WTC11 (cell line): ENCODE results near the gene LYSMD1. TPM values are rescaled to one million over a fixed set of nuclear protein-coding genes. Genes with fewer than 3 reads are reported as not detected.

ENCODE experiments used
- ATAC-seq: fragments of 200-7000 bp; cut with Tn5 transposase; 2 replicates; pipeline ENCODE4 v1.10.0; 2021; ENCODE audit warnings: mild to moderate bottlenecking, moderate library complexity
- CTCF ChIA-PET: fragments of 300-600 bp; sonication (Branson Sonifier 250); formaldehyde crosslinking; loops from one replicate; lab custom pipeline; 2021; ENCODE audit warnings: antibody characterized with exemption; lab: Charles Lee
- POLR2A ChIA-PET: fragments of 350-600 bp; sonication (Branson Sonifier 250); formaldehyde crosslinking; loops from one replicate; lab custom pipeline; 2021; ENCODE audit warnings: antibody characterized with exemption; lab: Charles Lee
- DNase-seq: peaks from one replicate; pipeline ENCODE4 v3.0.0; 2021; ENCODE audit warnings: low spot score
- H3K27ac Mint-ChIP-seq: 2 replicates; pipeline ENCODE4 v1.8.0; 2021; ENCODE audit warnings: mixed read lengths
- H3K27me3 Mint-ChIP-seq: 2 replicates; pipeline ENCODE4 v1.8.0; 2021; ENCODE audit warnings: low read depth, mild to moderate bottlenecking, moderate library complexity, mixed read lengths
- H3K36me3 Mint-ChIP-seq: 2 replicates; pipeline ENCODE4 v1.8.0; 2021; ENCODE audit warnings: mixed read lengths
- H3K4me1 Mint-ChIP-seq: 2 replicates; pipeline ENCODE4 v1.8.0; 2022; ENCODE audit warnings: mixed read lengths
- H3K4me3 Mint-ChIP-seq: 2 replicates; pipeline ENCODE4 v1.8.0; 2021; ENCODE audit warnings: mild to moderate bottlenecking, moderate library complexity, mixed read lengths
- H3K9me3 Mint-ChIP-seq: 2 replicates; pipeline ENCODE4 v1.8.0; 2021; ENCODE audit warnings: mixed read lengths
- CREM ChIP-seq: sonication (generic); formaldehyde crosslinking; IDR thresholded peaks from 2 replicates; pipeline ENCODE4 v1.8.1; 2022; ENCODE audit warnings: mild to moderate bottlenecking, missing genetic modification reagents, moderate library complexity
- ELF4 ChIP-seq: sonication (generic); formaldehyde crosslinking; IDR thresholded peaks from 2 replicates; pipeline ENCODE4 v1.8.1; 2022; ENCODE audit warnings: low read depth, mild to moderate bottlenecking, moderate library complexity, missing genetic modification reagents
- ESRRA ChIP-seq: sonication (generic); formaldehyde crosslinking; IDR thresholded peaks from 2 replicates; pipeline ENCODE4 v1.8.1; 2022; ENCODE audit warnings: mild to moderate bottlenecking, missing genetic modification reagents, borderline replicate concordance
- ETV6 ChIP-seq: sonication (generic); formaldehyde crosslinking; IDR thresholded peaks from 2 replicates; pipeline ENCODE4 v1.8.1; 2022; ENCODE audit warnings: mild to moderate bottlenecking, missing genetic modification reagents
- FOXK1 ChIP-seq: sonication (generic); formaldehyde crosslinking; IDR thresholded peaks from 2 replicates; pipeline ENCODE4 v1.8.0; 2022; ENCODE audit warnings: mild to moderate bottlenecking, moderate library complexity, missing genetic modification reagents
- GABPB1 ChIP-seq: sonication (generic); formaldehyde crosslinking; IDR thresholded peaks from 2 replicates; pipeline ENCODE4 v1.8.1; 2023; ENCODE audit warnings: mild to moderate bottlenecking, missing genetic modification reagents
- JAZF1 ChIP-seq: fragments of 250-450 bp; sonication (Bioruptor Pico); IDR thresholded peaks from 2 replicates; pipeline ENCODE4 v1.9.0; 2021; ENCODE audit warnings: moderate library complexity, mild to moderate bottlenecking, inconsistent platforms
- KAT7 ChIP-seq: sonication (generic); formaldehyde crosslinking; IDR thresholded peaks from 2 replicates; pipeline ENCODE4 v1.8.1; 2023; ENCODE audit warnings: missing genetic modification reagents, mild to moderate bottlenecking, borderline replicate concordance
- MXD4 ChIP-seq: fragments of 250-450 bp; sonication (Bioruptor Pico); IDR thresholded peaks from 2 replicates; pipeline ENCODE4 v1.8.0; 2021; ENCODE audit warnings: mild to moderate bottlenecking, moderate library complexity, borderline replicate concordance
- MYBL2 ChIP-seq: sonication (generic); formaldehyde crosslinking; IDR thresholded peaks from 2 replicates; pipeline ENCODE4 v1.8.1; 2023; ENCODE audit warnings: mild to moderate bottlenecking, moderate library complexity, missing genetic modification reagents
- NFE2L1 ChIP-seq: sonication (generic); formaldehyde crosslinking; IDR thresholded peaks from 2 replicates; pipeline ENCODE4 v1.8.1; 2023; ENCODE audit warnings: missing genetic modification reagents
- NR1H2 ChIP-seq: sonication (generic); formaldehyde crosslinking; IDR thresholded peaks from 2 replicates; pipeline ENCODE4 v1.9.0; 2021; ENCODE audit warnings: mild to moderate bottlenecking, moderate library complexity, missing genetic modification reagents
- NR2C2 ChIP-seq: sonication (generic); formaldehyde crosslinking; IDR thresholded peaks from 2 replicates; pipeline ENCODE4 v1.8.0; 2022; ENCODE audit warnings: mild to moderate bottlenecking, missing genetic modification reagents
- NR3C1 ChIP-seq: sonication (generic); formaldehyde crosslinking; conservative IDR thresholded peaks from 2 replicates; pipeline ENCODE4 v1.8.1; 2023; ENCODE audit warnings: low read depth, mild to moderate bottlenecking, missing genetic modification reagents
- RELA ChIP-seq: sonication (generic); formaldehyde crosslinking; IDR thresholded peaks from 2 replicates; pipeline ENCODE4 v1.8.1; 2022; ENCODE audit warnings: missing genetic modification reagents, mild to moderate bottlenecking, borderline replicate concordance
- RORB ChIP-seq: fragments of 250-450 bp; sonication (Bioruptor Pico); IDR thresholded peaks from 2 replicates; pipeline ENCODE4 v1.9.0; 2021; ENCODE audit warnings: mild to moderate bottlenecking
- SOX15 ChIP-seq: fragments of 250-450 bp; sonication (Bioruptor Pico); IDR thresholded peaks from 2 replicates; pipeline ENCODE4 v1.9.0; 2021; ENCODE audit warnings: mild to moderate bottlenecking
- TCF7 ChIP-seq: sonication (generic); formaldehyde crosslinking; IDR thresholded peaks from 2 replicates; pipeline ENCODE4 v1.8.0; 2022; ENCODE audit warnings: mild to moderate bottlenecking, low read depth, missing genetic modification reagents, moderate library complexity
- TEAD1 ChIP-seq: sonication (generic); formaldehyde crosslinking; IDR thresholded peaks from 2 replicates; pipeline ENCODE4 v1.8.0; 2022; ENCODE audit warnings: mild to moderate bottlenecking, missing genetic modification reagents
- ZBTB21 ChIP-seq: sonication (generic); formaldehyde crosslinking; IDR thresholded peaks from 2 replicates; pipeline ENCODE4 v1.8.1; 2023; ENCODE audit warnings: mild to moderate bottlenecking, missing genetic modification reagents, borderline replicate concordance
- ZNF138 ChIP-seq: sonication (generic); formaldehyde crosslinking; conservative IDR thresholded peaks from 2 replicates; pipeline ENCODE4 v1.8.1; 2022; ENCODE audit warnings: mild to moderate bottlenecking, moderate library complexity, missing genetic modification reagents
- ZNF263 ChIP-seq: sonication (generic); formaldehyde crosslinking; IDR thresholded peaks from 2 replicates; pipeline ENCODE4 v1.8.1; 2022; ENCODE audit warnings: low read depth, mild to moderate bottlenecking, moderate library complexity, missing genetic modification reagents
- total RNA-seq: library from RNA; stranded (reverse); gene quantifications from 3 replicates; pipeline ENCODE4 v1.2.3, GENCODE V29; 2021
- TF ChIP-seq, protein P1 (sequence below): sonication (generic); formaldehyde crosslinking; IDR thresholded peaks from 2 replicates; pipeline ENCODE4 v1.8.1; 2023; ENCODE audit warnings: mild to moderate bottlenecking, missing genetic modification reagents
- TF ChIP-seq, protein P2 (sequence below): fragments of 250-450 bp; sonication (Bioruptor Pico); IDR thresholded peaks from 2 replicates; pipeline ENCODE4 v1.9.0; 2021; ENCODE audit warnings: moderate library complexity, mild to moderate bottlenecking, inconsistent platforms, borderline replicate concordance
- TF ChIP-seq, protein P3 (sequence below): sonication (generic); formaldehyde crosslinking; IDR thresholded peaks from 2 replicates; pipeline ENCODE4 v1.8.0; 2022; ENCODE audit warnings: mild to moderate bottlenecking, missing genetic modification reagents
- TF ChIP-seq, protein P4 (sequence below): sonication (generic); formaldehyde crosslinking; IDR thresholded peaks from 2 replicates; pipeline ENCODE4 v1.8.1; 2022; ENCODE audit warnings: mild to moderate bottlenecking, moderate library complexity, missing genetic modification reagents

Gene LYSMD1
- total RNA-seq, 1 experiment from 2014 or later = 7.8 TPM

DNA sequence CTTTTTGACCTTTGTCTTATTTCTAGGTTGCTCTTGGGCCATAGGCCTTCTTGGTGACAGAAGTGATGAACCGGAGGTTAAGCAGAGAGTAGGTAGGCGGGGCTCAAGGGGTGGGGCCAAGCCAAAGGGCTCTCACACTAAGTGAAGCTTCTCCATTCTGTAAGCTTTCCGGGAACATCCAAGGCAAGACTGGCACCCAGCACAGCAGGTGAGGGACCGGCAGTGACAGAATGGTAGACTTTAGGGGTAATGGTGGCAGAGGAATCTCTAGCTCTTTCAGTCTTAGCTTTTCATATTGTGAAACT is 9.2 kb downstream of the LYSMD1 start, which contains the start of gene TNFAIP8L2:
Gene TNFAIP8L2 (plus strand): TSS at position 135 of the 305 bp plus-strand sequence. CDS start 2,049 bp downstream, outside the sequence.
- ATAC-seq = peak; percentile 76
- peaks cover 8% of the 10 kb centered on the region for H3K4me1 Mint-ChIP-seq
- CTCF ChIA-PET = interaction anchor here (0.5 to 6.9 kb wide), 20 partner anchors 9 to 161 kb away, joined by 3 to 167 read pairs (median 5); partner anchors contain the start of genes C1orf56, CDC42SE1, LYSMD1 and MLLT11

DNA sequence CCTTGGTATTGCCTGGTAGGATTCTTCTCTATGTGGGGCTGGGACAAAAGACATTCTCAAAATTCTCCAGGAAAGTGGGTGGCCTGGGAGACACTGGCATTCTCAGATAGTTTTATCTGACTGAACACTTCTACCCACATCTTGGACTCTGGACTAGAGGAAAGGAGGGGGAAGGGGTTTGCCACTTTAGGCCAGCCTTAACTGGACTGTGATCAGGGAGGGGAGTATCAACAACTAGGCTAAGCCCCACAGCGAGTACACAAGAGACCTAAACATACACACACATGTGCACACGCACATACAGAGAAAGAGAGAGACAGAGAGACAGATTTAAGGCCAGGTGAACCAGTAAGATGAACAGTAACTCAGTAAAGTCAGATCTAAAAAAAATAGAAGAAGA is 18.0 kb downstream of the LYSMD1 start:
- ATAC-seq = no peak
- peaks cover 44% of the 10 kb centered on the region for H3K27me3 Mint-ChIP-seq
- TF ChIP-seq FOXK1 (no peak), NR1H2 (CRISPR knock-in tag) (no peak), KAT7 (CRISPR knock-in tag) (no peak), NFE2L1 (CRISPR knock-in tag) (no peak), ELF4 (CRISPR knock-in tag) (no peak), SOX15 (CRISPR knock-in tag) (no peak), ZNF138 (CRISPR knock-in tag) (no peak), TEAD1 (CRISPR knock-in tag) (no peak), CREM (no peak), ZBTB21 (no peak), RELA (no peak)
- TF ChIP-seq, protein P1, sequence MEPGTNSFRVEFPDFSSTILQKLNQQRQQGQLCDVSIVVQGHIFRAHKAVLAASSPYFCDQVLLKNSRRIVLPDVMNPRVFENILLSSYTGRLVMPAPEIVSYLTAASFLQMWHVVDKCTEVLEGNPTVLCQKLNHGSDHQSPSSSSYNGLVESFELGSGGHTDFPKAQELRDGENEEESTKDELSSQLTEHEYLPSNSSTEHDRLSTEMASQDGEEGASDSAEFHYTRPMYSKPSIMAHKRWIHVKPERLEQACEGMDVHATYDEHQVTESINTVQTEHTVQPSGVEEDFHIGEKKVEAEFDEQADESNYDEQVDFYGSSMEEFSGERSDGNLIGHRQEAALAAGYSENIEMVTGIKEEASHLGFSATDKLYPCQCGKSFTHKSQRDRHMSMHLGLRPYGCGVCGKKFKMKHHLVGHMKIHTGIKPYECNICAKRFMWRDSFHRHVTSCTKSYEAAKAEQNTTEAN (CRISPR knock-in tag) = no peak
- TF ChIP-seq, protein P2, sequence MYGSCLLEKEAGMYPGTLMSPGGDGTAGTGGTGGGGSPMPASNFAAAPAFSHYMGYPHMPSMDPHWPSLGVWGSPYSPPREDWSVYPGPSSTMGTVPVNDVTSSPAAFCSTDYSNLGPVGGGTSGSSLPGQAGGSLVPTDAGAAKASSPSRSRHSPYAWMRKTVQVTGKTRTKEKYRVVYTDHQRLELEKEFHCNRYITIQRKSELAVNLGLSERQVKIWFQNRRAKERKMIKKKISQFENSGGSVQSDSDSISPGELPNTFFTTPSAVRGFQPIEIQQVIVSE (CRISPR knock-in tag) = no peak
- TF ChIP-seq, protein P3, sequence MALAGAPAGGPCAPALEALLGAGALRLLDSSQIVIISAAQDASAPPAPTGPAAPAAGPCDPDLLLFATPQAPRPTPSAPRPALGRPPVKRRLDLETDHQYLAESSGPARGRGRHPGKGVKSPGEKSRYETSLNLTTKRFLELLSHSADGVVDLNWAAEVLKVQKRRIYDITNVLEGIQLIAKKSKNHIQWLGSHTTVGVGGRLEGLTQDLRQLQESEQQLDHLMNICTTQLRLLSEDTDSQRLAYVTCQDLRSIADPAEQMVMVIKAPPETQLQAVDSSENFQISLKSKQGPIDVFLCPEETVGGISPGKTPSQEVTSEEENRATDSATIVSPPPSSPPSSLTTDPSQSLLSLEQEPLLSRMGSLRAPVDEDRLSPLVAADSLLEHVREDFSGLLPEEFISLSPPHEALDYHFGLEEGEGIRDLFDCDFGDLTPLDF (CRISPR knock-in tag) = no peak
- CTCF ChIA-PET = interaction anchor here (1.4 kb wide), 1 partner anchor 48 kb away, joined by 13 read pairs; no protein-coding TSS in a partner anchor
- H3K36me3 Mint-ChIP-seq = no peaks in the 10 kb centered on the region
- H3K9me3 Mint-ChIP-seq = no peaks in the 10 kb centered on the region
- no peak for DNase-seq
- peaks cover 35% of the 10 kb centered on the region for H3K4me1 Mint-ChIP-seq
- no peak overlapping the region for H3K4me3 Mint-ChIP-seq
- no peak overlapping the region for H3K27ac Mint-ChIP-seq
- POLR2A ChIA-PET = interaction anchor here (1.5 kb wide), 1 partner anchor 16 kb away, joined by 3 read pairs; no protein-coding TSS in a partner anchor

More for the DNA sequence above, 9.2 kb downstream of the LYSMD1 start, which contains the start of gene TNFAIP8L2:
- no peaks in the 10 kb centered on the region for H3K27me3 Mint-ChIP-seq
- peak; percentile 43 for DNase-seq
- peak within 1 kb of the TSS; percentile 11; the same call in 1 of the 2 replicates for H3K27ac Mint-ChIP-seq
- H3K36me3 Mint-ChIP-seq = peaks cover 19% of the 10 kb centered on the region
- POLR2A ChIA-PET = interaction anchor here (0.5 to 1.1 kb wide), 2 partner anchors 25 to 1218 kb away, joined by 3 to 5 read pairs; no protein-coding TSS in a partner anchor
- no peak for TF ChIP-seq ESRRA (CRISPR knock-in tag)
- no peak for TF ChIP-seq NR3C1 (CRISPR knock-in tag)
- no peak for TF ChIP-seq GABPB1 (CRISPR knock-in tag)
- TF ChIP-seq, protein P4, sequence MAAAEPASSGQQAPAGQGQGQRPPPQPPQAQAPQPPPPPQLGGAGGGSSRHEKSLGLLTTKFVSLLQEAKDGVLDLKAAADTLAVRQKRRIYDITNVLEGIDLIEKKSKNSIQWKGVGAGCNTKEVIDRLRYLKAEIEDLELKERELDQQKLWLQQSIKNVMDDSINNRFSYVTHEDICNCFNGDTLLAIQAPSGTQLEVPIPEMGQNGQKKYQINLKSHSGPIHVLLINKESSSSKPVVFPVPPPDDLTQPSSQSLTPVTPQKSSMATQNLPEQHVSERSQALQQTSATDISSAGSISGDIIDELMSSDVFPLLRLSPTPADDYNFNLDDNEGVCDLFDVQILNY (CRISPR knock-in tag) = no peak
- no peak for TF ChIP-seq RORB
- no peak for TF ChIP-seq JAZF1 (CRISPR knock-in tag)
- H3K9me3 Mint-ChIP-seq = no peaks in the 10 kb centered on the region
- H3K4me3 Mint-ChIP-seq = no peak within 1 kb of the TSS

DNA sequence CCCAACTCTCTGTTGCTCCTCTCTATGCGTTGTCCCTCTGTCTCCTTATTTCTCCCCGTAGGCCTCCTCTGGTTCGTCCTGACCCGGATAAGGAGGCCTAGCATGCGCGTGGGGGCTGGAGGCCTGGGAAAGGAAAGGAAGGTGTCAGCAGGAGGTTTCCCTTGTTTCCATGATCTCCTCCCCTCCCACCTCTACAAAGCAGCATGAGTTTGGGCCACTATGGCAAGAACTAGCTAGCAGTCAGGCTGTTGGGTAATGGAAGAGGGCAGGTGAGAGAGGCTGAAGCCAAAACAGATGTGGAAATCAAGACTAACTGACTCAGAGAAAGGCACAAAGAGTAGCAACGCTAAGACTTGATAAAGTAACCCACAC is 18.6 kb downstream of the LYSMD1 start:
- Mint-ChIP-seq H3K27ac (no peak overlapping the region), H3K36me3 (no peaks in the 10 kb centered on the region), H3K4me3 (peak overlapping the region; percentile 93), H3K9me3 (no peaks in the 10 kb centered on the region), H3K4me1 (peaks cover 38% of the 10 kb centered on the region), H3K27me3 (peaks cover 44% of the 10 kb centered on the region)
- ATAC-seq = no peak
- no peak for DNase-seq
- ChIA-PET CTCF (interaction anchor here (1.0 to 1.4 kb wide), 2 partner anchors 16 to 47 kb away, joined by 3 to 13 read pairs; no protein-coding TSS in a partner anchor), POLR2A (interaction anchor here (1.5 kb wide), 1 partner anchor 16 kb away, joined by 3 read pairs; no protein-coding TSS in a partner anchor)
- TF ChIP-seq MYBL2 (CRISPR knock-in tag) (no peak), TCF7 (CRISPR knock-in tag) (no peak), MXD4 (no peak), KAT7 (CRISPR knock-in tag) (0 out of 2 replicates have a peak, but pooled peaks have one; percentile 42), ETV6 (CRISPR knock-in tag) (0 out of 2 replicates have a peak, but pooled peaks have one; percentile 14), ZNF263 (CRISPR knock-in tag) (no peak), SOX15 (CRISPR knock-in tag) (no peak), ZBTB21 (no peak), NR2C2 (CRISPR knock-in tag) (no peak)
